Glutamatergic neuron (in vitro differentiated cells): Measurements from ENCODE around the gene CCDC85A. TPM values are rescaled to one million over a fixed set of nuclear protein-coding genes. Genes with fewer than 3 reads are reported as not detected.
"Not testable (repeated sequence)": the region's sequence is repeated elsewhere in the genome, so short reads cannot be mapped to it uniquely, and the experiment has no call there.

Experiments used
- DNase-seq: peaks from one replicate; pipeline ENCODE4 v3.0.0; 2022
- H3K27ac Mint-ChIP-seq: one replicate; pipeline ENCODE4 v1.8.0; 2020; ENCODE audit warnings: mild to moderate bottlenecking, mixed read lengths, inconsistent platforms; ENCODE audit not compliant: unreplicated experiment
- H3K27me3 Mint-ChIP-seq: one replicate; pipeline ENCODE4 v1.8.0; 2020; ENCODE audit warnings: mild to moderate bottlenecking, moderate library complexity, mixed read lengths, inconsistent platforms; ENCODE audit not compliant: unreplicated experiment
- H3K36me3 Mint-ChIP-seq: one replicate; pipeline ENCODE4 v1.8.0; 2020; ENCODE audit warnings: mild to moderate bottlenecking, mixed read lengths, inconsistent platforms; ENCODE audit not compliant: unreplicated experiment
- H3K4me1 Mint-ChIP-seq: one replicate; pipeline ENCODE4 v1.8.0; 2020; ENCODE audit warnings: mild to moderate bottlenecking, low read depth, mixed read lengths, inconsistent platforms; ENCODE audit not compliant: unreplicated experiment
- H3K4me3 Mint-ChIP-seq: one replicate; pipeline ENCODE4 v1.8.0; 2020; ENCODE audit warnings: mild to moderate bottlenecking, mixed read lengths, inconsistent platforms; ENCODE audit not compliant: unreplicated experiment
- H3K9me3 Mint-ChIP-seq: one replicate; pipeline ENCODE4 v1.8.0; 2020; ENCODE audit warnings: mild to moderate bottlenecking, moderate library complexity, mixed read lengths, inconsistent platforms; ENCODE audit not compliant: unreplicated experiment
- CTCF ChIP-seq: fragments of 200-600 bp; sonication (generic); IDR thresholded peaks from one replicate; pipeline ENCODE4 v1.5.0; 2021; ENCODE audit not compliant: partially characterized antibody, unreplicated experiment
- total RNA-seq: library from RNA; stranded (reverse); fragmentation: NEBNext Ultra II Directional; extraction: Animal tissue kit (Norgen Biotek cat#: 25700); gene quantifications from one replicate; pipeline ENCODE4 v1.2.1, GENCODE V29; 2021; ENCODE audit not compliant: unreplicated experiment

CCDC85A gene
- total RNA-seq, 1 donor from 2014 or later: 12.1 TPM

- Mint-ChIP-seq H3K36me3 (no peaks in the 10 kb centered on the region), H3K9me3 (peaks cover 2% of the 10 kb centered on the region), H3K4me1 (no peaks in the 10 kb centered on the region), H3K27me3 (no peaks in the 10 kb centered on the region), H3K27ac (no peak overlapping the region), H3K4me3 (no peak overlapping the region)
- no peak for TF ChIP-seq CTCF
- DNase-seq: no peak
Measured at GRCh38 chr2:56151841-56152240, 31.9 kb upstream of the CCDC85A start.

GRCh38 chr2:56155188-56155587, 28.6 kb upstream of the CCDC85A start:
- H3K36me3 Mint-ChIP-seq: no peaks in the 10 kb centered on the region
- H3K27ac Mint-ChIP-seq: no peak overlapping the region

GRCh38 chr2:56159875-56160274, 23.9 kb upstream of the CCDC85A start:
- not testable (repeated sequence) for H3K4me3 Mint-ChIP-seq, DNase-seq, H3K9me3 Mint-ChIP-seq, H3K27me3 Mint-ChIP-seq, H3K27ac Mint-ChIP-seq, H3K4me1 Mint-ChIP-seq, H3K36me3 Mint-ChIP-seq

More at GRCh38 chr2:56155188-56155587, 28.6 kb upstream of the CCDC85A start:
- no peaks in the 10 kb centered on the region for H3K9me3 Mint-ChIP-seq
- no peaks in the 10 kb centered on the region for H3K4me1 Mint-ChIP-seq
- no peaks in the 10 kb centered on the region for H3K27me3 Mint-ChIP-seq
- no peak for TF ChIP-seq CTCF
- no peak for DNase-seq
- H3K4me3 Mint-ChIP-seq: no peak overlapping the region

GRCh38 chr2:56167616-56168562, 15.9 kb upstream of the CCDC85A start:
- H3K4me3 Mint-ChIP-seq: no peak overlapping the region

GRCh38 chr2:56169521-56169920, 14.3 kb upstream of the CCDC85A start:
- Mint-ChIP-seq H3K9me3 (peaks cover 2% of the 10 kb centered on the region), H3K4me3 (no peak overlapping the region), H3K4me1 (peaks cover 5% of the 10 kb centered on the region), H3K27ac (no peak overlapping the region), H3K36me3 (peaks cover 4% of the 10 kb centered on the region), H3K27me3 (peaks cover 2% of the 10 kb centered on the region)
- no peak for TF ChIP-seq CTCF
- DNase-seq: no peak

More at GRCh38 chr2:56167616-56168562, 15.9 kb upstream of the CCDC85A start:
- Mint-ChIP-seq H3K9me3 (peaks cover 2% of the 10 kb centered on the region), H3K27me3 (peaks cover 3% of the 10 kb centered on the region), H3K36me3 (peaks cover 4% of the 10 kb centered on the region), H3K4me1 (peaks cover 5% of the 10 kb centered on the region), H3K27ac (peak overlapping the region; percentile 6)
- no peak for DNase-seq
- TF ChIP-seq CTCF: no peak
